Prostate gland (tissue), 2 donors: ENCODE data around the gene SYDE2.

Experiments
- POLR2A ChIP-seq: fragments of 450-650 bp; IDR thresholded peaks from one replicate; pipeline ENCODE4 v1.6.1; 2016; ENCODE audit warnings: antibody characterized with exemption, mild to moderate bottlenecking
- TF ChIP-seq, protein P1 (sequence below), 4 experiments: fragments of 200-600 bp in 2 of 4; fragments of 450-650 bp in 2 of 4; sonication (generic) in 2 of 4; IDR thresholded peaks; 1 replicate in 3 of 4; 2 replicates in 1 of 4; pipeline ENCODE4 v1.5.1; 2016 to 2019; ENCODE audit warnings: antibody characterized with exemption in 4 of 4, mild to moderate bottlenecking in 2 of 4, moderate library complexity in 2 of 4

DNA sequence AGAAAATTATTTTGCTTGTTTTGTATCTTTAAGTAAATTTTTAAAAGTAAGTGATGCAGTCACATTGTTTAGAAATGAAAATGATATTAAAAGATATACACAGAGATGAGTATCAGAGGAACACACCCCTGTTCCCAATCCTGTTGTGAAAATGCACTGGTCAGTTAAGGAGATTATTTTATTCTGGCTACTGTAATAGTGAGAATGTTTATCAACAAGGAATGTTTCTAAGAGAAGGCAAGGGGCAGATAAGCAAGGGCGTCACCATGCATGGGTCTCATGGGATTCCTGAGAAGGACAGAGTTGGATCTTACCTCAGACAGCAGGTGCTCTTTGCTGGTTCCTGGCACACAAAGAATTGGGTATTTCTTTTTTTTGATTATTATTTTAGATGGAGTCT, 36.8 kb upstream of the SYDE2 start:
- TF ChIP-seq, protein P1, sequence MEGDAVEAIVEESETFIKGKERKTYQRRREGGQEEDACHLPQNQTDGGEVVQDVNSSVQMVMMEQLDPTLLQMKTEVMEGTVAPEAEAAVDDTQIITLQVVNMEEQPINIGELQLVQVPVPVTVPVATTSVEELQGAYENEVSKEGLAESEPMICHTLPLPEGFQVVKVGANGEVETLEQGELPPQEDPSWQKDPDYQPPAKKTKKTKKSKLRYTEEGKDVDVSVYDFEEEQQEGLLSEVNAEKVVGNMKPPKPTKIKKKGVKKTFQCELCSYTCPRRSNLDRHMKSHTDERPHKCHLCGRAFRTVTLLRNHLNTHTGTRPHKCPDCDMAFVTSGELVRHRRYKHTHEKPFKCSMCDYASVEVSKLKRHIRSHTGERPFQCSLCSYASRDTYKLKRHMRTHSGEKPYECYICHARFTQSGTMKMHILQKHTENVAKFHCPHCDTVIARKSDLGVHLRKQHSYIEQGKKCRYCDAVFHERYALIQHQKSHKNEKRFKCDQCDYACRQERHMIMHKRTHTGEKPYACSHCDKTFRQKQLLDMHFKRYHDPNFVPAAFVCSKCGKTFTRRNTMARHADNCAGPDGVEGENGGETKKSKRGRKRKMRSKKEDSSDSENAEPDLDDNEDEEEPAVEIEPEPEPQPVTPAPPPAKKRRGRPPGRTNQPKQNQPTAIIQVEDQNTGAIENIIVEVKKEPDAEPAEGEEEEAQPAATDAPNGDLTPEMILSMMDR (IDR thresholded peaks at IDR 0.05) = no peak
- TF ChIP-seq POLR2A = no peak
